Lower lobe of right lung (tissue), 2 donors: Measurements from ENCODE around the gene RPS6KA2. TPM values are rescaled to one million over a fixed set of nuclear protein-coding genes. Genes with fewer than 3 reads are reported as not detected.

Experiments used
- ATAC-seq, 2 donors: fragments of 200-7000 bp; cut with Tn5 transposase; one replicate each; pipeline ENCODE4 v1.9.1; 2020 to 2022; ENCODE audit warnings: mild to moderate bottlenecking in 2 of 2, moderate library complexity in 2 of 2
- DNase-seq: peaks from one replicate; pipeline ENCODE4 v3.0.0-alpha.2; 2020
- H3K27ac ChIP-seq: fragments of 200-600 bp; one replicate; pipeline ENCODE4 v1.8.0; 2022
- H3K27me3 ChIP-seq: fragments of 200-600 bp; one replicate; pipeline ENCODE4 v1.8.0; 2022; ENCODE audit warnings: low read depth
- H3K36me3 ChIP-seq: fragments of 200-600 bp; one replicate; pipeline ENCODE4 v1.8.0; 2022; ENCODE audit warnings: mild to moderate bottlenecking
- H3K4me1 ChIP-seq: fragments of 200-600 bp; one replicate; pipeline ENCODE4 v1.8.0; 2022
- H3K4me3 ChIP-seq: fragments of 200-600 bp; one replicate; pipeline ENCODE4 v1.8.0; 2022; ENCODE audit warnings: mild to moderate bottlenecking
- H3K9me3 ChIP-seq: fragments of 200-600 bp; one replicate; pipeline ENCODE4 v1.8.0; 2022
- intact Hi-C: fragments of 100-400 bp; cut with DNase I; formaldehyde crosslinking; loops from one replicate; pipeline ENCODE4 v1.11.0; 2022
- total RNA-seq: library from RNA; stranded (reverse); fragmentation: NEBNext Ultra II Directional; extraction: Animal tissue kit (Norgen Biotek cat#: 25700); gene quantifications from one replicate; pipeline ENCODE4 v1.2.1, GENCODE V29; 2021
- TF ChIP-seq, protein P1 (sequence below): fragments of 200-600 bp; IDR thresholded peaks from one replicate; pipeline ENCODE4 v1.8.0; 2022; ENCODE audit warnings: antibody characterized with exemption, mild to moderate bottlenecking
- donor health status: DM: no; HTN: yes; CAD: no; lungs with severe emphysema.

Gene RPS6KA2
- total RNA-seq, 1 donor from 2014 or later: 102 TPM

GRCh38 chr6:166643891-166644590, 17.0 kb upstream of the RPS6KA2 start:
- DNase-seq: no peak
- Histone ChIP-seq H3K4me3 (no peak overlapping the region), H3K27me3 (no peaks in the 10 kb centered on the region), H3K4me1 (peaks cover 18% of the 10 kb centered on the region), H3K9me3 (peaks cover 5% of the 10 kb centered on the region), H3K27ac (no peak overlapping the region), H3K36me3 (no peaks in the 10 kb centered on the region)
- ATAC-seq: no peak
- intact Hi-C loops: no loop called here
- TF ChIP-seq, protein P1, sequence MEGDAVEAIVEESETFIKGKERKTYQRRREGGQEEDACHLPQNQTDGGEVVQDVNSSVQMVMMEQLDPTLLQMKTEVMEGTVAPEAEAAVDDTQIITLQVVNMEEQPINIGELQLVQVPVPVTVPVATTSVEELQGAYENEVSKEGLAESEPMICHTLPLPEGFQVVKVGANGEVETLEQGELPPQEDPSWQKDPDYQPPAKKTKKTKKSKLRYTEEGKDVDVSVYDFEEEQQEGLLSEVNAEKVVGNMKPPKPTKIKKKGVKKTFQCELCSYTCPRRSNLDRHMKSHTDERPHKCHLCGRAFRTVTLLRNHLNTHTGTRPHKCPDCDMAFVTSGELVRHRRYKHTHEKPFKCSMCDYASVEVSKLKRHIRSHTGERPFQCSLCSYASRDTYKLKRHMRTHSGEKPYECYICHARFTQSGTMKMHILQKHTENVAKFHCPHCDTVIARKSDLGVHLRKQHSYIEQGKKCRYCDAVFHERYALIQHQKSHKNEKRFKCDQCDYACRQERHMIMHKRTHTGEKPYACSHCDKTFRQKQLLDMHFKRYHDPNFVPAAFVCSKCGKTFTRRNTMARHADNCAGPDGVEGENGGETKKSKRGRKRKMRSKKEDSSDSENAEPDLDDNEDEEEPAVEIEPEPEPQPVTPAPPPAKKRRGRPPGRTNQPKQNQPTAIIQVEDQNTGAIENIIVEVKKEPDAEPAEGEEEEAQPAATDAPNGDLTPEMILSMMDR: no peak

DNA sequence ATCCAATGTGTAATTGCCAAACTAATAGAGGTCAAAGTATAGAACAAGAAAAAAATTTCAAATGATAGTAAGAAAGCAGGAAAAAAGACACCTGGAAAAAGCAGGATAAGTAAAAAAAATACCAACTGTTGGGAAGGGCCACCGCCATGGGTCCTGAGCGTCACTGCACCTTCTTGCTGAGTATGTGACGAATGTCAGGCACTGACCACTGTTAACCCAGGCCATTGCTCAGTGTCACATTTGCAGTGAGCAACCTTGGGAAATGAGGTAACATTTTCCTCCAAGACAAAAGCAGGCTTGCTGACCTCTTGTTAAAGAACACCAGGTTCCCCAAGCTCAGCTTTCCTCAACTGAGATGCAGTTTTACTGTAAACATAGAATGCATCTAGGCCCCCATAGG, 15.6 kb upstream of the RPS6KA2 start:
- Histone ChIP-seq H3K36me3 (no peaks in the 10 kb centered on the region), H3K4me1 (peaks cover 18% of the 10 kb centered on the region), H3K27ac (no peak overlapping the region), H3K27me3 (no peaks in the 10 kb centered on the region), H3K9me3 (peaks cover 5% of the 10 kb centered on the region), H3K4me3 (no peak overlapping the region)
- TF ChIP-seq, protein P1: no peak
- ATAC-seq (no peak), DNase-seq (no peak)
- intact Hi-C loops: no loop called here

GRCh38 chr6:166640342-166641043, 13.4 kb upstream of the RPS6KA2 start:
- TF ChIP-seq, protein P1: no peak
- intact Hi-C loops: no loop called here

DNA sequence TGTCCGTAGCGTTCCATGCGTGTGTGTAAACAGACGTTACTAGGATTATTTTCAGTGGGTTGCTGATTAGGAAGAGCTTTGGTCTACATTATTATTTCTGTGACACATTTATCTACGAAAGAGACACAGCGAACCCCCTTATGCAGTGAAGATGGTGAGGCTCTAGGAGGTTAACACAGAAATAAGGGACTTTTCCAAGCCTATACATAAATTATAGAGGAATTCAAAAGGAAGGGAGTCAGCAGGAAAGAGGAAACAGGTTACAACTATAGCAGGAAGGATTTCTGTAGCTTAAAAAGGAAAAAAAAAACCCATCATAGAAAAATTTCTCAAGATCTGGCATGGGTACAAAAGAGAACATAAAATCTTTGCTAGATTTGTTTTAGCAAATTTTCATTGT, 12.9 kb upstream of the RPS6KA2 start:
- ATAC-seq: no peak
- H3K27ac ChIP-seq: peak overlapping the region; percentile 63

More at GRCh38 chr6:166640342-166641043, 13.4 kb upstream of the RPS6KA2 start:
- DNase-seq (peak; percentile 67), ATAC-seq (peak; percentile 86 to 97)
- Histone ChIP-seq H3K36me3 (no peaks in the 10 kb centered on the region), H3K4me1 (peaks cover 36% of the 10 kb centered on the region), H3K27ac (peak overlapping the region; percentile 63), H3K27me3 (no peaks in the 10 kb centered on the region), H3K9me3 (peaks cover 5% of the 10 kb centered on the region), H3K4me3 (peak overlapping the region; percentile 24)

GRCh38 chr6:166638573-166638964, 11.5 kb upstream of the RPS6KA2 start:
- DNase-seq (no peak), ATAC-seq (no peak)
- H3K4me3 ChIP-seq: no peak overlapping the region
- H3K27me3 ChIP-seq: no peaks in the 10 kb centered on the region
- H3K36me3 ChIP-seq: no peaks in the 10 kb centered on the region
- intact Hi-C loops: no loop called here
- TF ChIP-seq, protein P1: no peak
- H3K27ac ChIP-seq: no peak overlapping the region
- peaks cover 2% of the 10 kb centered on the region for H3K9me3 ChIP-seq
- H3K4me1 ChIP-seq: peaks cover 40% of the 10 kb centered on the region

More for the DNA sequence above, 12.9 kb upstream of the RPS6KA2 start:
- Histone ChIP-seq H3K27me3 (no peaks in the 10 kb centered on the region), H3K36me3 (no peaks in the 10 kb centered on the region), H3K4me3 (peak overlapping the region; percentile 24), H3K9me3 (peaks cover 5% of the 10 kb centered on the region), H3K4me1 (peaks cover 36% of the 10 kb centered on the region)
- TF ChIP-seq, protein P1: no peak
- DNase-seq: no peak
- intact Hi-C loops: no loop called here
